GM19193 (cell line): ENCODE data around the gene UBA1.

Experiments
- POLR2A ChIP-seq: IDR thresholded peaks from 4 replicates; pipeline ENCODE4 v1.6.1; 2011; ENCODE audit not compliant: insufficient read depth, insufficient read length; ENCODE audit errors: extremely low read depth

Gene UBA1

GRCh38 chrX:47239898-47240545, 46.4 kb downstream of the UBA1 start:
- no peak for TF ChIP-seq POLR2A

DNA sequence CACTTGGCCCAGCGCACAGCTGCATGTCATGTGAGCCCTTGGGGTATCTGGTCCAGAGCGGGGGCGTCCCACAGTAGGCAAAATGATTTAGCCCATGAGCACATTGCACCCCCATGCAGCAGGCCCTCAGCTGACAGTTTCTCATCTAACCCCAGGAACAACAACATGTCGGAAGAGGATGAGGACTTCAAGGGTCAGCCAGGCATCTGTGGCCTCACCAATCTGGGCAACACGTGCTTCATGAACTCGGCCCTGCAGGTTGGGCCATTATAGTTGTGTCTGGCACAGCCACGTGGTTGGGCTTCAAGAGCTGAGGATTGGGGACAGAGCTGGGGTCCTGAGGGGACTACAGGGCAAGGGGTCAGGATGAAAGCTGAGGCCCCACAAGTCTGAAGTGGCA, 47.0 kb downstream of the UBA1 start:
- TF ChIP-seq POLR2A: no peak

DNA sequence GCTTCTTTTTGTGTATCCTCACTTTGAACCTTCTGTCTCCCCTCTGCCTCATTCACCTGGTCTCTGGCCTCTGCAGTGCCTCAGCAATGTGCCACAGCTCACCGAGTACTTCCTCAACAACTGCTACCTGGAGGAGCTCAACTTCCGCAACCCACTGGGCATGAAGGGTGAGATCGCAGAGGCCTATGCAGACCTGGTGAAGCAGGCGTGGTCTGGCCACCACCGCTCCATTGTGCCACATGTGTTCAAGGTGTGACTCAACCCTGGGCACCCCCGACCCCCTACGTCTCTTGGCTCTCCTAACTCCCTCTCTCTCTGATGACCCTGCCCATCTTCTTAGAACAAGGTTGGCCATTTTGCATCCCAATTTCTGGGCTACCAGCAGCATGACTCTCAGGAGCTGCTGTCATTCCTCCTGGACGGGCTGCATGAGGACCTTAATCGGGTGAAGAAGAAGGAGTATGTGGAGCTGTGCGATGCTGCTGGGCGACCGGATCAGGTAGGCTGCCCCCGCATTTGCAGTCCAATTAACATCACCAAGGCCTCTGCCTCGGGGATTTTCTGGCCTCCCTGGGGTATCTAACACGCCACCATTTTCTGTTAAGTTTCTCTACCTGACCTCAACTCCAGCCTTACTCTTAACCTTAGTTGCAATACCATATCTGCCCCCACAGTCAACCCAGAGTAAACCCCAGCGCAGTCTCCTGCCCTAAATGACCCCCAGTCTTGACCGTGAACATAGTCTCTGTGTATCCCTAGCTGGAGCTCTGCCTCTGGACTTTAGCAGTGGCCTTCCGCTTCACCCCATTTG, 47.8 kb downstream of the UBA1 start:
- TF ChIP-seq POLR2A: no peak

- no peak for TF ChIP-seq POLR2A
Measured at GRCh38 chrX:47242321-47242720, 48.7 kb downstream of the UBA1 start.

DNA sequence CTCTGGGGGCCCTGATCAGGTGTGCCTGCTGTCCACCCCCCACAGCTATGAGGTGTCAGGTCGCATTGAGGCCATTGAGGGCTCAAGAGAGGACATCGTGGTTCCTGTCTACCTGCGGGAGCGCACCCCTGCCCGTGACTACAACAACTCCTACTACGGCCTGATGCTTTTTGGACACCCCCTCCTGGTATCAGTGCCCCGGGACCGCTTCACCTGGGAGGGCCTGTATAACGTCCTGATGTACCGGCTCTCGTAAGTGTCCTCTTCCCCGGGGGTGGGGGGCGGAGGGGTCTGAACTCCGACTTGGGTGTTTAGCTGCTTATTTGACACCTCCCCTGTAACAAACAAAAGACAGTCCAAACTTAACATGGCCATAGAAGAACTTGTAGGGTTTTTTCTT, 49.7 kb downstream of the UBA1 start:
- TF ChIP-seq POLR2A: no peak

- TF ChIP-seq POLR2A: no peak
Measured at GRCh38 chrX:47244676-47245075, 51.0 kb downstream of the UBA1 start.

DNA sequence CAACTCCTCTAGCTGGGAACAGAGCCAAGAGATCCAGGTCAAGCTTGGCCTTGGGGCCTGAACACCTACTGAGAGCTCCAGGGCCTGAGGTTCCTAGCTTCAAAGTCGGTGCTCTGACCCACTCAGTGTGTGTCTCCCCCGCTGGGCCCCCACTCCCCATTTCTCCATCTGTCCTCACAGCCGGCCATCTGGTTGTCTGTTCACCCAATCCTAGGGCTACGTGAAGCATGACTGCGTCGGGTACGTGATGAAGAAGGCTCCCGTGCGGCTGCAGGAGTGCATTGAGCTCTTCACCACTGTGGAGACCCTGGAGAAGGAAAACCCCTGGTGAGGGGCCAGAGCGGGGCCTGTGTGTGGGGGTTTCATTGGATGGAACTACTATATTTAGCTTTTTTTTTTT, 51.5 kb downstream of the UBA1 start:
- no peak for TF ChIP-seq POLR2A

- no peak for TF ChIP-seq POLR2A
Measured at GRCh38 chrX:47247206-47247998, 53.8 kb downstream of the UBA1 start.

- no peak for TF ChIP-seq POLR2A
Measured at GRCh38 chrX:47247999-47248320, 54.3 kb downstream of the UBA1 start.

GRCh38 chrX:47248576-47248975, 54.9 kb downstream of the UBA1 start:
- no peak for TF ChIP-seq POLR2A

- TF ChIP-seq POLR2A: no peak
Measured at GRCh38 chrX:47250017-47250347, 56.4 kb downstream of the UBA1 start.
